H1 (cell line): ENCODE data around the gene OAT. TPM values are rescaled to one million over a fixed set of nuclear protein-coding genes. Genes with fewer than 3 reads are reported as not detected.

Experiments used
- CTCF ChIA-PET: fragments of 300-600 bp; sonication (Branson Sonifier 250); formaldehyde crosslinking; loops from one replicate; lab custom pipeline; 2021; ENCODE audit not compliant: partially characterized antibody; lab: Charles Lee
- POLR2A ChIA-PET: fragments of 300-600 bp; sonication (Branson Sonifier 250); formaldehyde crosslinking; loops from one replicate; lab custom pipeline; 2021; ENCODE audit warnings: inconsistent platforms; ENCODE audit not compliant: partially characterized antibody; lab: Charles Lee
- DNase-seq, 2 experiments: peaks; one replicate each; pipeline versions ENCODE4 v3.0.0 to v3.0.0-alpha.2; 2010 to 2022; ENCODE audit warnings: low spot score in 2 of 2, low read depth in 1 of 2, mixed read lengths in 1 of 2
- FAIRE-seq: peaks from 2 replicates; lab custom pipeline; 2011; peaks lifted over from hg19 to GRCh38; lab: Jason Lieb, UNC
- H2AFZ ChIP-seq: 2 replicates; pipeline ENCODE4 v1.8.1; 2012; ENCODE audit warnings: low read length, inconsistent platforms
- H2AK5ac ChIP-seq: 2 replicates; pipeline ENCODE4 v1.6.1; 2013; ENCODE audit warnings: low read depth, low read length
- H2BK120ac ChIP-seq: replicated peaks from 2 replicates; pipeline ENCODE3; 2013; ENCODE audit warnings: low read depth, low read length, inconsistent platforms
- H2BK12ac ChIP-seq: 2 replicates; pipeline ENCODE4 v1.6.1; 2013; ENCODE audit warnings: low read depth, low read length
- H2BK15ac ChIP-seq: 2 replicates; pipeline ENCODE4 v1.6.1; 2013; ENCODE audit warnings: low read length
- H2BK20ac ChIP-seq: 2 replicates; pipeline ENCODE4 v1.6.1; 2013; ENCODE audit warnings: low read length
- H2BK5ac ChIP-seq: 2 replicates; pipeline ENCODE4 v1.6.1; 2013; ENCODE audit warnings: low read depth, low read length
- H3K14ac ChIP-seq: 2 replicates; pipeline ENCODE4 v1.6.1; 2013; ENCODE audit warnings: inconsistent platforms; ENCODE audit not compliant: insufficient read length
- H3K18ac ChIP-seq: 2 replicates; pipeline ENCODE4 v1.6.1; 2013; ENCODE audit warnings: low read length; ENCODE audit errors: extremely low read depth
- H3K23ac ChIP-seq: 2 replicates; pipeline ENCODE4 v1.6.1; 2013; ENCODE audit warnings: inconsistent platforms; ENCODE audit not compliant: insufficient read length
- H3K23me2 ChIP-seq: 2 replicates; pipeline ENCODE4 v1.6.1; 2013; ENCODE audit warnings: low read depth, low read length
- H3K27ac ChIP-seq: 2 replicates; pipeline ENCODE4 v1.6.1; 2011; ENCODE audit warnings: low read depth, low read length, inconsistent platforms
- H3K27me3 ChIP-seq, 4 experiments: replicated peaks in 1 of 4; 1 replicate in 1 of 4; 2 replicates in 3 of 4; pipeline versions ENCODE4 v1.6.1 to v1.8.1; 2011 to 2013; ENCODE audit warnings: low read length in 3 of 4, mild to moderate bottlenecking in 3 of 4, inconsistent platforms in 2 of 4, mixed read lengths in 2 of 4, moderate library complexity in 1 of 4; ENCODE audit not compliant: control insufficient read depth in 3 of 4, insufficient read depth in 3 of 4; ENCODE audit errors: extremely low read depth in 1 of 4
- H3K36me3 ChIP-seq, 4 experiments: 2 replicates each; pipeline versions ENCODE4 v1.6.1 to v1.8.1; 2011 to 2013; ENCODE audit warnings: mild to moderate bottlenecking in 4 of 4, low read length in 3 of 4, moderate library complexity in 2 of 4, control low read depth in 1 of 4, inconsistent platforms in 1 of 4; ENCODE audit not compliant: insufficient read depth in 4 of 4, control insufficient read depth in 2 of 4
- H3K4ac ChIP-seq: replicated peaks from 2 replicates; pipeline ENCODE3; 2013; ENCODE audit warnings: low read length, low read depth, mixed read lengths, inconsistent platforms; ENCODE audit not compliant: insufficient read length
- H3K4me1 ChIP-seq, 4 experiments: replicated peaks in 1 of 4; 1 replicate in 1 of 4; 2 replicates in 3 of 4; pipeline versions ENCODE4 v1.6.1 to v1.8.1; 2011 to 2013; ENCODE audit warnings: low read length in 3 of 4, inconsistent platforms in 2 of 4, mixed read lengths in 1 of 4; ENCODE audit not compliant: insufficient read depth in 4 of 4, control insufficient read depth in 3 of 4
- H3K4me2 ChIP-seq, 2 experiments: 2 replicates each; pipeline versions ENCODE4 v1.6.1 to v1.8.1; 2011 to 2013; ENCODE audit warnings: low read depth in 2 of 2, low read length in 2 of 2, control low read depth in 1 of 2, inconsistent platforms in 1 of 2, mild to moderate bottlenecking in 1 of 2; ENCODE audit not compliant: insufficient read depth in 1 of 2
- H3K4me3 ChIP-seq, 4 experiments: fragments of 200-600, 300-600 bp in 1 of 4; sonication (generic), shearing (Covaris generic), sonication (Bioruptor Twin) in 1 of 4; 2 replicates each; pipeline versions ENCODE4 v1.5.1 to v1.8.1; 2011 to 2016; ENCODE audit warnings: low read length in 4 of 4, low read depth in 3 of 4, control low read depth in 2 of 4, inconsistent platforms in 2 of 4, mild to moderate bottlenecking in 2 of 4, mixed read lengths in 1 of 4, moderate library complexity in 1 of 4; ENCODE audit not compliant: insufficient read depth in 2 of 4; ENCODE audit errors: extremely low read depth in 1 of 4
- H3K56ac ChIP-seq: replicated peaks from 2 replicates; pipeline ENCODE3; 2013; ENCODE audit warnings: low read depth, mild to moderate bottlenecking, mixed read lengths, low read length, inconsistent platforms; ENCODE audit not compliant: insufficient read length
- H3K79me1 ChIP-seq: 2 replicates; pipeline ENCODE4 v1.6.1; 2013; ENCODE audit warnings: low read depth, low read length, control low read depth
- H3K79me2 ChIP-seq, 2 experiments: 2 replicates each; pipeline versions ENCODE4 v1.6.1 to v1.8.1; 2012 to 2013; ENCODE audit warnings: low read length in 2 of 2, mild to moderate bottlenecking in 2 of 2, inconsistent platforms in 1 of 2; ENCODE audit not compliant: insufficient read depth in 2 of 2, control insufficient read depth in 1 of 2
- H3K9ac ChIP-seq, 4 experiments: replicated peaks in 1 of 4; 1 replicate in 1 of 4; 2 replicates in 3 of 4; pipeline versions ENCODE4 v1.6.1 to v1.8.1; 2011 to 2013; ENCODE audit warnings: low read depth in 3 of 4, low read length in 3 of 4, control low read depth in 2 of 4, mild to moderate bottlenecking in 2 of 4, moderate library complexity in 2 of 4, inconsistent platforms in 1 of 4; ENCODE audit errors: extremely low read depth in 1 of 4
- H3K9me3 ChIP-seq, 2 experiments: 2 replicates each; pipeline versions ENCODE4 v1.6.1 to v1.8.1; 2012 to 2013; ENCODE audit warnings: mild to moderate bottlenecking in 2 of 2, moderate library complexity in 2 of 2, control low read depth in 1 of 2, inconsistent platforms in 1 of 2, low read depth in 1 of 2, low read length in 1 of 2, mixed read lengths in 1 of 2; ENCODE audit not compliant: insufficient read depth in 2 of 2
- H4K20me1 ChIP-seq, 2 experiments: replicated peaks in 1 of 2; 2 replicates each; pipeline versions ENCODE3 to v1.8.1; 2011 to 2013; ENCODE audit warnings: inconsistent platforms in 2 of 2, low read length in 2 of 2, mild to moderate bottlenecking in 1 of 2; ENCODE audit not compliant: insufficient read depth in 2 of 2, control insufficient read depth in 1 of 2
- H4K5ac ChIP-seq: 2 replicates; pipeline ENCODE4 v1.6.1; 2013; ENCODE audit warnings: low read length, low read depth, mixed read lengths, inconsistent platforms; ENCODE audit not compliant: insufficient read length
- H4K8ac ChIP-seq: 2 replicates; pipeline ENCODE4 v1.8.0; 2013; ENCODE audit warnings: mild to moderate bottlenecking, moderate library complexity, low read length, inconsistent platforms; ENCODE audit not compliant: insufficient read depth; ENCODE audit errors: extremely low read depth
- H4K91ac ChIP-seq: replicated peaks from 2 replicates; pipeline ENCODE3; 2013; ENCODE audit warnings: low read length, mixed read lengths, inconsistent platforms; ENCODE audit not compliant: insufficient read length
- BRCA1 ChIP-seq: IDR thresholded peaks from 2 replicates; pipeline ENCODE4 v1.6.1; 2012; ENCODE audit warnings: low read depth, low read length, improper control_type of control experiment
- CTBP2 ChIP-seq: IDR thresholded peaks from 2 replicates; pipeline ENCODE4 v1.7.0; 2011; ENCODE audit warnings: borderline replicate concordance, mild to moderate bottlenecking, moderate library complexity, mixed read lengths, low read length; ENCODE audit not compliant: insufficient read depth, insufficient read length
- KDM1A ChIP-seq: fragments of 200-600, 300-600 bp; sonication (generic); IDR thresholded peaks from 2 replicates; pipeline ENCODE4 v1.7.1; 2016; ENCODE audit warnings: mild to moderate bottlenecking, low read length, borderline replicate concordance
- KDM4A ChIP-seq: IDR thresholded peaks from one replicate; pipeline ENCODE4 v1.7.1; 2012; ENCODE audit warnings: low read depth, mild to moderate bottlenecking, moderate library complexity, low read length, inconsistent platforms; ENCODE audit not compliant: severe bottlenecking
- MAX ChIP-seq: IDR thresholded peaks from 2 replicates; pipeline ENCODE4 v1.6.1; 2012; ENCODE audit warnings: inconsistent platforms
- PHF8 ChIP-seq: fragments of 200-600 bp; sonication (generic); conservative IDR thresholded peaks from 2 replicates; pipeline ENCODE4 v1.7.1; 2012; ENCODE audit warnings: low read depth, mild to moderate bottlenecking, inconsistent platforms, low read length, moderate library complexity
- POU5F1 ChIP-seq: IDR thresholded peaks from 2 replicates; pipeline ENCODE4 v1.6.1; 2011; ENCODE audit warnings: low read depth, mild to moderate bottlenecking, low read length, moderate library complexity
- RAD21 ChIP-seq, 2 experiments: IDR thresholded peaks in 1 of 2; conservative IDR thresholded peaks in 1 of 2; 2 replicates each; pipeline ENCODE4 v1.6.1; 2011; ENCODE audit warnings: low read depth in 2 of 2, low read length in 2 of 2, improper control_type of control experiment in 1 of 2, inconsistent platforms in 1 of 2, mild to moderate bottlenecking in 1 of 2, moderate library complexity in 1 of 2
- SIN3A ChIP-seq, 2 experiments: IDR thresholded peaks in 1 of 2; conservative IDR thresholded peaks in 1 of 2; 2 replicates each; pipeline ENCODE4 v1.6.1; 2011 to 2012; ENCODE audit warnings: low read length in 2 of 2, improper control_type of control experiment in 1 of 2, low read depth in 1 of 2, mild to moderate bottlenecking in 1 of 2
- WGBS, 2 experiments: shearing (Covaris generic) in 1 of 2; methylation state at CpG; one replicate each; pipeline versions ENCODE4 v1.1.6 to v1.1.7; 2013 to 2015; ENCODE audit warnings: low lambda C conversion rate in 2 of 2, mixed read lengths in 2 of 2, inconsistent platforms in 1 of 2, low coverage in 1 of 2, missing lambda C conversion rate in 1 of 2; ENCODE audit not compliant: insufficient replicate concordance in 2 of 2, insufficient coverage in 1 of 2, insufficient read length in 1 of 2; ENCODE audit errors: extremely low coverage in 1 of 2, missing lambda C conversion rate in 1 of 2; 5-methylcytosine and 5-hydroxymethylcytosine counted together
- polyA plus RNA-seq, 7 experiments: library from polyadenylated mRNA; depleted of rRNA in 3 of 7; stranded (reverse) in 5 of 7; unstranded in 2 of 7; fragments of >200 nt in 5 of 7; fragments of 200-250 nt in 2 of 7; gene quantifications; 1 replicate in 5 of 7; 2 replicates in 1 of 7; 4 replicates in 1 of 7; pipeline versions ENCODE4 v1.2.1 to v1.2.3, GENCODE V29; 2011 to 2013; ENCODE audit warnings: missing spikeins in 2 of 7, mixed read lengths in 2 of 7
- total RNA-seq: library from RNA; stranded (reverse); fragmentation: NEBNext Ultra II Directional; extraction: Animal tissue kit (Norgen Biotek cat#: 25700); gene quantifications from 2 replicates; pipeline ENCODE4 v1.2.1, GENCODE V29; 2021

Gene OAT
- total and polyA plus RNA-seq, 2 of the 8 experiments (the other 6 are each of a cell fraction or from before 2014, with no cell fraction given): 67.8 to 121 TPM

- Histone ChIP-seq H4K91ac (peak within 1 kb of the TSS; percentile 85), H4K5ac (peak within 1 kb of the TSS; percentile 39), H2BK120ac (peak within 1 kb of the TSS; percentile 88), H3K4me2 (peak within 1 kb of the TSS; percentile 95 to 96), H2AFZ (no peak within 1 kb of the TSS), H3K4me3 (peak within 1 kb of the TSS; percentile 45 to 72 (median 66)), H2BK5ac (peak within 1 kb of the TSS; percentile 42; the same call in 1 of the 2 replicates), H2BK12ac (peak within 1 kb of the TSS; percentile 76; the same call in 1 of the 2 replicates), H4K20me1 (peaks cover 0 to 15% of the 10 kb centered on the region in 2 experiments), H3K4ac (peak within 1 kb of the TSS; percentile 96), H3K23me2 (peaks cover 23% of the 10 kb centered on the region), H3K23ac (peak within 1 kb of the TSS; percentile 71), H3K36me3 (peaks cover 0 to 2% (median 0%) of the 10 kb centered on the region in 4 experiments; a peak in 1 of 8 replicates), H3K79me1 (no peaks in the 10 kb centered on the region), H3K27me3 (peaks cover 1 to 50% (median 38%) of the 10 kb centered on the region in 4 experiments), H4K8ac (peak within 1 kb of the TSS; percentile 68; the same call in 1 of the 2 replicates), H3K4me1 (peaks cover 17 to 39% (median 27%) of the 10 kb centered on the region in 4 experiments), H2BK15ac (peak within 1 kb of the TSS; percentile 34; the same call in 1 of the 2 replicates), H2AK5ac (no peak within 1 kb of the TSS; the same call in 1 of the 2 replicates), H3K9ac (peak within 1 kb of the TSS in 3 of 4 experiments; percentile 16 to 45 (median 32); a peak in 5 of 7 replicates), H3K79me2 (no peaks in the 10 kb centered on the region), H3K18ac (peak within 1 kb of the TSS; percentile 94), H2BK20ac (peak within 1 kb of the TSS; percentile 16), H3K9me3 (no peaks in the 10 kb centered on the region), H3K56ac (peak within 1 kb of the TSS; percentile 37), H3K14ac (peak within 1 kb of the TSS; percentile 99), H3K27ac (no peak within 1 kb of the TSS)
- peak in 1 of 2 experiments; percentile 89 for DNase-seq
- POLR2A ChIA-PET: interaction anchor here (0.6 to 6.5 kb wide), 7 partner anchors 11 to 44 kb away, joined by 3 to 43 read pairs (median 4); partner anchors contain the start of genes LHPP and OAT
- 10% methylated on average over 20 of the region's 57 CpGs; no CpG with 5 or more reads in 1 of the 2 experiments for WGBS, 2 experiments
- no peak for FAIRE-seq
- CTCF ChIA-PET: interaction anchor here (1.6 to 2.8 kb wide), 4 partner anchors 11 to 55 kb away, joined by 4 to 14 read pairs (median 10); partner anchors contain the start of gene LHPP
- 0 out of 2 replicates have a peak, but pooled peaks have one; percentile 12 for TF ChIP-seq MAX
- 0 out of 2 replicates have a peak, but pooled peaks have one; percentile 11 for TF ChIP-seq PHF8
- no peak for TF ChIP-seq RAD21 (IDR thresholded peaks at IDR 0.05 in 1 of 2, conservative IDR thresholded peaks at IDR 0.05 in 1 of 2; ENCODE audit: low read depth in 2 of 2, low read length in 2 of 2)
- TF ChIP-seq SIN3A (conservative IDR thresholded peaks at IDR 0.05 in 1 of 2, IDR thresholded peaks at IDR 0.05 in 1 of 2; ENCODE audit: low read depth in 1 of 2, low read length in 2 of 2): 0 out of 4 replicates have a peak, but pooled peaks of 1 of the 2 experiments have one; percentile 17
- peak; percentile 46 for TF ChIP-seq KDM4A
- peak; percentile 56; the same call in 1 of the 2 replicates for TF ChIP-seq KDM1A
- TF ChIP-seq BRCA1: no peak
- no peak for TF ChIP-seq CTBP2
- no peak for TF ChIP-seq POU5F1
Observed at GRCh38 chr10:124450012-124450782, 31.5 kb upstream of the OAT start, which contains the start of gene NKX1-2. NKX1-2 (minus strand) TSS chr10:124450035; CDS start chr10:124449943, 92 bp downstream.
